K562 (cell line): ENCODE data around the gene POU2F3. TPM values are rescaled to one million over a fixed set of nuclear protein-coding genes. Genes with fewer than 3 reads are reported as not detected.

ENCODE experiments used
- ATAC-seq: fragments of 200-7000 bp; cut with Tn5 transposase; 3 replicates; pipeline ENCODE4 v1.9.1; 2020; ENCODE audit warnings: moderate library complexity
- BruUV-seq: library from RNA; stranded (reverse); fragments of 400-500 nt; replicated peaks from 2 replicates; lab custom pipeline; 2021; lab: Mats Ljungman, UMichigan
- CTCF ChIA-PET: fragments of 300-600 bp; formaldehyde crosslinking; extraction: SDS; loops from one replicate; lab custom pipeline; 2021; ENCODE audit warnings: low intra/inter-chr PET ratio; lab: Yijun Ruan, JAX
- POLR2A ChIA-PET: fragments of 300-600, 350-650 bp; sonication (Branson Sonifier 250); formaldehyde crosslinking; extraction: SDS; loops from one replicate; lab custom pipeline; 2021; ENCODE audit warnings: antibody characterized with exemption, inconsistent platforms; lab: Yijun Ruan, JAX
- DNase-seq, 4 experiments: peaks; one replicate each; pipeline versions ENCODE4 v3.0.0 to v3.0.0-alpha.2; 2011 to 2018; ENCODE audit warnings: low spot score in 3 of 4, mixed read lengths in 3 of 4; ENCODE audit errors: extremely low read depth in 1 of 4
- FAIRE-seq: peaks from 2 replicates; lab custom pipeline; 2011; peaks lifted over from hg19 to GRCh38; lab: Jason Lieb, UNC
- H2AFZ ChIP-seq: 2 replicates; pipeline ENCODE4 v1.6.0; 2011; ENCODE audit warnings: low read depth, low read length, control low read depth, inconsistent platforms
- H3K27ac ChIP-seq: fragments of 200-600 bp; 3 replicates; pipeline ENCODE4 v1.8.0; 2011; ENCODE audit warnings: low read depth, mild to moderate bottlenecking, control low read depth, inconsistent platforms, low read length, moderate library complexity, mixed read lengths; ENCODE audit errors: extremely low read depth
- H3K27me3 ChIP-seq, 2 experiments: fragments of 300-600 bp in 1 of 2; 2 replicates in 1 of 2; 3 replicates in 1 of 2; pipeline versions ENCODE4 v1.6.0 to v1.8.0; 2011; ENCODE audit warnings: inconsistent platforms in 2 of 2, low read length in 2 of 2, mild to moderate bottlenecking in 1 of 2, mixed read lengths in 1 of 2, moderate library complexity in 1 of 2; ENCODE audit not compliant: control insufficient read depth in 2 of 2, insufficient read depth in 2 of 2
- H3K36me3 ChIP-seq: fragments of 300-600 bp; 3 replicates; pipeline ENCODE4 v1.8.0; 2011; ENCODE audit warnings: mild to moderate bottlenecking, low read length, inconsistent platforms; ENCODE audit not compliant: control insufficient read depth, insufficient read depth
- H3K4me1 ChIP-seq, 2 experiments: fragments of 200-600 bp in 1 of 2; replicated peaks in 1 of 2; 2 replicates in 1 of 2; 3 replicates in 1 of 2; pipeline versions ENCODE4 v1.5.1 to v1.8.0; 2011; ENCODE audit warnings: inconsistent platforms in 2 of 2, low read length in 2 of 2, mild to moderate bottlenecking in 1 of 2, mixed read lengths in 1 of 2, moderate library complexity in 1 of 2; ENCODE audit not compliant: control insufficient read depth in 2 of 2, insufficient read depth in 2 of 2
- H3K4me2 ChIP-seq: 2 replicates; pipeline ENCODE4 v1.6.1; 2011; ENCODE audit warnings: low read length, control low read depth, inconsistent platforms, mixed read lengths; ENCODE audit not compliant: insufficient read depth
- H3K4me3 ChIP-seq: fragments of 200-600 bp; sonication (generic), shearing (Covaris generic); 2 replicates; pipeline ENCODE4 v1.5.1; 2016; ENCODE audit warnings: control low read depth, inconsistent platforms
- H3K79me2 ChIP-seq: fragments of 200-600 bp; 3 replicates; pipeline ENCODE4 v1.8.0; 2011; ENCODE audit warnings: low read length, inconsistent platforms; ENCODE audit not compliant: control insufficient read depth, insufficient read depth
- H3K9ac ChIP-seq, 2 experiments: 2 replicates each; pipeline versions ENCODE4 v1.6.0 to v1.6.1; 2011; ENCODE audit warnings: low read depth in 2 of 2, low read length in 2 of 2, control low read depth in 1 of 2, inconsistent platforms in 1 of 2, mild to moderate bottlenecking in 1 of 2, mixed read lengths in 1 of 2; ENCODE audit not compliant: insufficient read depth in 1 of 2
- H3K9me1 ChIP-seq: one replicate; pipeline ENCODE4 v1.6.0; 2011; ENCODE audit warnings: inconsistent platforms, mild to moderate bottlenecking, low read length, moderate library complexity; ENCODE audit not compliant: control insufficient read depth, insufficient read depth
- H3K9me3 ChIP-seq: replicated peaks from 2 replicates; pipeline ENCODE4 v1.5.1; 2011; ENCODE audit warnings: low read depth, low read length, inconsistent platforms; ENCODE audit not compliant: control insufficient read depth, insufficient read depth
- H4K20me1 ChIP-seq: replicated peaks from 2 replicates; pipeline ENCODE4 v1.6.1; 2011; ENCODE audit warnings: low read length, inconsistent platforms, mixed read lengths; ENCODE audit not compliant: control insufficient read depth, insufficient read depth
- CREM ChIP-seq: IDR thresholded peaks from 2 replicates; pipeline ENCODE4 v1.6.1; 2014; ENCODE audit warnings: antibody characterized with exemption, low read depth
- HNRNPH1 ChIP-seq: fragments of 200-400 bp; formaldehyde crosslinking; optimal IDR thresholded peaks from 2 replicates; pipeline ENCODE3; 2017; ENCODE audit warnings: low read depth, mild to moderate bottlenecking, low read length, moderate library complexity
- RFX1 ChIP-seq: fragments of 450-650 bp; IDR thresholded peaks from 2 replicates; pipeline ENCODE4 v1.6.1; 2016; ENCODE audit warnings: mild to moderate bottlenecking, moderate library complexity
- SIX5 ChIP-seq, 2 experiments: IDR thresholded peaks; 2 replicates each; pipeline ENCODE4 v1.6.1; 2011; ENCODE audit warnings: low read length in 2 of 2, borderline replicate concordance in 1 of 2, low read depth in 1 of 2, mild to moderate bottlenecking in 1 of 2, moderate library complexity in 1 of 2; ENCODE audit not compliant: insufficient read depth in 1 of 2
- ZBTB17 ChIP-seq: fragments of 450-650 bp; formaldehyde crosslinking; IDR thresholded peaks from 2 replicates; pipeline ENCODE4 v1.4.0; 2020; ENCODE audit warnings: mild to moderate bottlenecking
- WGBS: fragments of 100-300 bp; shearing (Covaris generic); methylation state at CpG from one replicate; pipeline ENCODE4 v1.1.6; 2016; ENCODE audit warnings: low coverage, mixed read lengths; ENCODE audit not compliant: insufficient coverage; ENCODE audit errors: missing lambda C conversion rate; 5-methylcytosine and 5-hydroxymethylcytosine counted together
- in situ Hi-C: fragments of 300-500 bp; cut with MboI; formaldehyde crosslinking; loops from 4 replicates; pipeline ENCODE4 v1.15.0; 2018; ENCODE audit warnings: inconsistent platforms, mixed read lengths
- intact Hi-C: fragments of 100-400 bp; cut with micrococcal nuclease; formaldehyde crosslinking; loops from 2 replicates; pipeline ENCODE4 v1.14.2; 2022
- polyA plus RNA-seq, 8 experiments: library from polyadenylated mRNA; depleted of rRNA in 4 of 8; stranded (reverse) in 5 of 8; unstranded in 3 of 8; fragments of >200 nt; fragmentation: Nextera tagmentation in 2 of 8; fragmentation: Illumina TruSeq in 1 of 8; extraction: Ambion mirVana in 2 of 8; extraction: Trizol in 1 of 8; gene quantifications; 2 replicates each; pipeline versions ENCODE4 v1.2.1 to v1.2.3, GENCODE V29; 2011 to 2014; ENCODE audit warnings: inconsistent platforms in 1 of 8, missing spikeins in 1 of 8
- total RNA-seq, 7 experiments: library from RNA; depleted of rRNA in 6 of 7; stranded (reverse); fragments of >200 nt in 6 of 7; fragmentation: Illumina TruSeq in 2 of 7; extraction: Trizol in 2 of 7; gene quantifications; 2 replicates each; pipeline versions ENCODE4 v1.2.1 to v1.2.3, GENCODE V29; 2011 to 2021; ENCODE audit warnings: low replicate concordance in 1 of 7
- TF ChIP-seq, protein P1 (sequence below): IDR thresholded peaks from 2 replicates; pipeline ENCODE4 v1.6.1; 2011; ENCODE audit warnings: borderline replicate concordance, low read depth, mild to moderate bottlenecking, moderate library complexity, low read length; ENCODE audit not compliant: insufficient read depth, poor library complexity, severe bottlenecking

POU2F3 gene
- total and polyA plus RNA-seq, 9 of the 15 experiments (the other 6 are each of a cell fraction or from before 2014, with no cell fraction given), result not detected

DNA sequence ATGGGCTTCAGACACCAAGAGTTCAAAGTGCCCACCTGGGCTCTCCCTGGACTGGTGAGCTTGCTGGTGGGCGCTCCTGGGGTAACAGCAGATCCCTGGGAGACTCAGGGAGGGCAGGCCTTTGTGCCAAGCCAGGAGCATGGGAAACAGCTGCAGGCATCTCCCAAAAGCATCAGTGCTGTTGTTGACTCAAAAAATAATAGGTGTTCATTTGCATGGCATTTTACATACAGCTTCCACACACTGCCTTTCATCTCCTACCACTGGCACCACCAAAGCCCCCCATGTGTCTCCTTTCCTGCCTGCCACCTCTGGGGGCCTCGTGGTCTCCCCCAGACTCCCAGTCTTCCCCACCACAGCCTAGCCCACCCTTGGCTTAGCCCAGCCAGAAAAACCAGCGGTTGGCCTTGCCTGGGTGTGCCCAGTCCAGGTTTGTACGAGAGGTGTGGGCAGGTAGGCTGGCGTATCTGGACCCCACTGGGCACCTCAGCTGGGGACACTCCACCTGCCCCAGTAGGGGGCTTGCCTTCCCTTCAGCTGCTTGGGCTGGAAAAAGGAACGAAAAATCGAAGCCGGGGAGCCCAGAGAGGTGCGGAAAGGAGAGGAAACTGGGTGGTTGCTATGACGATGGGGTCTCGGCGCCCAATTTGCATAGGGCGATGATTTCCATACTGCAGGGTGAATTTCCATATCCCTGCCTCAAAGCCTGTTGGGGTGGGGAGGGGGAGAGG is 15.0 kb downstream of the POU2F3 start:
- Histone ChIP-seq H3K36me3 (no peaks in the 10 kb centered on the region), H3K4me2 (no peak overlapping the region), H3K4me3 (no peak overlapping the region), H3K4me1 (peaks cover 0 to 3% of the 10 kb centered on the region in 2 experiments; a peak in 1 of 5 replicates), H3K9me1 (no peaks in the 10 kb centered on the region), H4K20me1 (peaks cover 3% of the 10 kb centered on the region; the same call in 1 of the 2 replicates), H3K27me3 (peaks cover 43 to 75% of the 10 kb centered on the region in 2 experiments; a peak in 4 of 5 replicates), H3K79me2 (no peaks in the 10 kb centered on the region), H2AFZ (no peak overlapping the region), H3K9me3 (no peaks in the 10 kb centered on the region), H3K27ac (no peak overlapping the region), H3K9ac (no peak overlapping the region)
- intact Hi-C loops (no loop called here), in situ Hi-C loops (no loop called here)
- ChIA-PET CTCF (no interaction called here), POLR2A (interaction anchor here (0.9 kb wide), 1 partner anchor 146 kb away, joined by 7 read pairs; no protein-coding TSS in a partner anchor)
- DNase-seq (no peak), FAIRE-seq (no peak), ATAC-seq (no peak; the same call in 2 of the 3 replicates)
- WGBS, result 0% methylated on average over 12 of the region's 13 CpGs
- no peak for TF ChIP-seq SIX5 (IDR thresholded peaks at IDR 0.05; ENCODE audit: borderline replicate concordance in 1 of 2, insufficient read depth in 1 of 2, low read depth in 1 of 2, low read length in 2 of 2)
- TF ChIP-seq RFX1, result peak; percentile 66
- no peak for TF ChIP-seq ZBTB17
- TF ChIP-seq, protein P1, sequence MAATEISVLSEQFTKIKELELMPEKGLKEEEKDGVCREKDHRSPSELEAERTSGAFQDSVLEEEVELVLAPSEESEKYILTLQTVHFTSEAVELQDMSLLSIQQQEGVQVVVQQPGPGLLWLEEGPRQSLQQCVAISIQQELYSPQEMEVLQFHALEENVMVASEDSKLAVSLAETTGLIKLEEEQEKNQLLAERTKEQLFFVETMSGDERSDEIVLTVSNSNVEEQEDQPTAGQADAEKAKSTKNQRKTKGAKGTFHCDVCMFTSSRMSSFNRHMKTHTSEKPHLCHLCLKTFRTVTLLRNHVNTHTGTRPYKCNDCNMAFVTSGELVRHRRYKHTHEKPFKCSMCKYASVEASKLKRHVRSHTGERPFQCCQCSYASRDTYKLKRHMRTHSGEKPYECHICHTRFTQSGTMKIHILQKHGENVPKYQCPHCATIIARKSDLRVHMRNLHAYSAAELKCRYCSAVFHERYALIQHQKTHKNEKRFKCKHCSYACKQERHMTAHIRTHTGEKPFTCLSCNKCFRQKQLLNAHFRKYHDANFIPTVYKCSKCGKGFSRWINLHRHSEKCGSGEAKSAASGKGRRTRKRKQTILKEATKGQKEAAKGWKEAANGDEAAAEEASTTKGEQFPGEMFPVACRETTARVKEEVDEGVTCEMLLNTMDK, result no peak
- TF ChIP-seq CREM, result no peak
- no peak for TF ChIP-seq HNRNPH1
- no TSS peak for BruUV-seq
